ENCODE data around the gene SLC38A4.

Gene SLC38A4

DNA sequence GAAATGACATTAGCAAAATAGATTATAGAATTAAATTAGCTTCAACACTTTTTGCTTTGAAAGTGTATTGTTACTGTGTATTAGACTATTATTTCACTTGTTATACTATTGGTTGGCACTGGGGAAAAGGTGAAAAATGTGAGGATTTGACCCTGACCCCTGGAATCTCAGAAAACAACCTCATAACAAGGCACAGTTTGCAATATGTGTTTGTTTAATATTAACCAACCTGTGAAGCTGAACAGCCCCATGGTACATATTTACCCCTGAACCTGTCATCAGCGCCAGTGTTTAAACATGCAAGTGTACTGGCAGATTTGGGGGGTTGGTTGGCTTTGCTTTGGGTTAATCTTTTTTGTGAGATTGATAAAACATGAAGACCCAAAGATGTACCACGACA lies 11.7 kb downstream of the SLC38A4 start:
- no peak for DNase-seq

DNA sequence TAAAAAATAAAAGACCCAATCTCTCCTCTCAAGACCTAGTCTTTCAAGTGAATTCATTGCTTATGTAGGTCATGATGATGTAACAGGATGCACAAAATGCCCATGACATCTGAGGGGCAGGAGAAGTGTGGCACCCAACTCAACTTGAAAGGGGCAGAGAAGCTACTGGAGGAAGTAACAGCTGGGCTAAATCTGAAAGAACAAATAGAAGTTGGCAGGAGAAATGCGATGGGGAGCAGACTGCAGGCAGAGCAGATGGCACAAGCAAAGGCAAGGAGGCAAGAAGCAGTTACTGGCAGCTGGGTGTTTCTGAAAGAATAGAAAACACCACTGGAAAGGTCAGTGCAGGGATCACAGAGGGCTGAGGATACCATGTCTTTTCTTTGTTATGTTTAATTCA lies 14.6 kb downstream of the SLC38A4 start:
- no peak for DNase-seq

DNA sequence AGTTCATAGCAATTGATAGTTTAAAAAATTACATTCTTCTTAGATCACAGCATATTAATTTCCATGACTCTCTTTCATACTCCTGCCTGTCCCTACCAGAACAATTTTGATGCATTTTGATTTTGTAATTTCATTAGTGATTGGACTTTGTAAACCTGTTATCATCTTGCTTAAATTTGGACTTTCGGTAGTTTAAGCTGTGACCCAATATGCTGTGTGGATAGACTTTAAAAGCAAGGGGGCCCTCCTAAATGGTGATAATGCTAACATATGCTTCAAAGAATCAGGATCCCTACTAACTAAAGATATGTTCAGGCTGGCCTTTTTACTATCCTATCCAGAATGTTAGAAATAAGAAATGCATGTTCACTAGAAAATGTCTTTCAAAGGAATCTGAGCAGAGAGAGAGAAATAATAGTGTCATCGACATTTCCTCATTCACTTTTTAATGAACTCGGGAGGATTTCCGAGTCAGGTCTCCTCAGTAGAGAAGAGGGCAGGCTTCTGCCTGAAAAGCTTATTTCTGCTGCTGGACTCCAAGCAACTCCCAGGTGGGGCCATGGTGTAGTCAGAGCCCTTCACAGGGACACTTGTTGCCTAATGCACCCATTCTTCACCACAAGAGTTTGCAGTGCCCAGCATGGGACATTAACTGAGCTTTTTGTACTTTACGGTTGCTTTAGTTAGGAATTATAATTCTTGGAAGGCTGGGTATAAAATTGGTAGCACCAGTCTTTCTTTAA lies 16.7 kb downstream of the SLC38A4 start:
- no peak for DNase-seq

DNA sequence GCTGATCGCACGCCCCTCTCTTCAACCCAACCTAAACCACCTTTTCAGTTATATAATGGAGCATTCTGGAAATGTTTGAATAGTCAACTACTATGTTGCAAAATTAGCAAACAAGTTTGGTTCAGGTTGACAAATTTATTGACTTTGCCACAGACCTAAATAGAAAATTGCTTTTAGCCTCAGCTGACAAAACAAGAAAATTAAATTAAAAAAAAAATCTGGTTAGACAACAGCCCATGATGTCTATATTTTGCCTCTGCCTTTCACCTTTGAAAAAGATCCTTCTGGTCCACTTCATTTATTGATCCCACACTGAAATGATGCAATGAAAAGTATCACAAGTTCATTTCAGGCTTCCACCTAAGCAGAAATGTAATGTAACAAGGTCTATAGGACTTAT lies 17.5 kb downstream of the SLC38A4 start:
- DNase-seq = no peak

DNA sequence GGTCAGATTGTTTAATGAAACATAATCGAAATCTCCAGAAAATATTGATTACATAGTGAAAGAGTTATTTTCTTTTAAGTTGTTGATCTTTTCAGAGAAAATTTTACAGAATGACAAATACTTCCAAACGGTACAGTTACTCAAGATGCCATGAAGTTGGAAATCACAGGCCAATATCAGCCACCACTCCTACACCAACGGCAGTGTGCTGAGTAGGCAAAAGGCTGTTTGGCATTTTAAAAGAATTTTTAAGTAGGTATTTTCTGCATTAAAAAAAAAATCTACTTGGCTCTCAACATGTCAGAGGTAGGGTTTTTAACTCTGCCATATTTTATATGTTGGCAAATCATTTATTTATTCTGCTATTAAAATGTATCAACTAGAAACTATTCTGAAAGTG lies 21.7 kb downstream of the SLC38A4 start:
- no peak for DNase-seq

DNA sequence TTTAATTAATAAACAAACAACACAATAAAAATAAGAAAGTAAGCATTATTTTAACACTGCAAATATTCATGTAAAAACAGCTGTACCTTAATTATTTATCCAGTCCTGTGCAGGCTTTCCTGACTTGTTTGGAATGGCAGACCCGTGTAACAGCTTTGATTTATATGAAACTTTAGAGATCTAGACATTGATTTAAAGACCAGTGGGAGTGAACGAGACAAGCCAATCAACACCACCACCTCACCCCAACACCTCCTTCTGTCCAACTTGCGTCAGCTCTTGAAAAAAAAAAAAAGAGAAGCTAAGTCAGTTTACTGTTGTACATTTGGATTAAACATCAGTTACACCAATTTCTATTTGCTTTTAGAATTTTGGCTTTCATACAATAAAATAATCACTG lies 22.3 kb downstream of the SLC38A4 start:
- no peak for DNase-seq

DNA sequence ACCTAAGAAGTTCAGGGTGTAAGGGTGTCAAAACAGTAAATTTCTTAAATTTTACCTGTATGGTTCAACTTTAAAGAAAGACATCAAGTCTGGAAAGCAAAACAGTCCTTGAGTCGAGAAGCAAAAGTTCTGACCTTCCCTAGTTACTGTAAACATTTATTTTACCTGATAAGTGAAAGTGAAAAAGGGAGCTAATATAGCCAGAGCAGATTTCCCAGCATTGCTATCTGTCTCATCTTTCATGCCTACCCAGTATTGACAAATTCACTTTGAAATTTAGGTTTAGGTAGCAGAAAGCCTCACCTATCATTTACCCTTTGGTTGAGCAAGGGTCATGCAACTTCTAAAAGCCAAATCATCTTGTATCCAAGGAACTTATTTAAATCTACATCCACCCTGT lies 24.5 kb downstream of the SLC38A4 start:
- DNase-seq = no peak

DNA sequence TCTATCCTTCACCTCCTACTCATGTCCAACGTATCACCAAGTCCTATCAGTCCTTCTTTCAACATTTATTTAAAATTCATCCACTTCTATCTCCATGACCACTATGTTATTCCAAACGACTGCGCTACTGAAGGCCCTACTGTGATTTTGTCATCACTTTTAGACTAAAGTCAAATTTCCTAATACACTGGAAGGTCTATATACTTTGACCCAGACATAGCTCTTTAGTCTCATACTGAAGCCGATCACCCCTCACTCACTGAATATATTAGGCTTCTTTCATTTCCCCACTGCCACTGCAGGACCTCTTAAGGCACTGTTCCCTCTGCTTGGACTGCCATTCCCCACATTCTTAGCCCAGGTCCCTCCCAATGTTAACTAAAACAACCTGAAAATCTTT lies 25.6 kb downstream of the SLC38A4 start:
- DNase-seq = no peak

DNA sequence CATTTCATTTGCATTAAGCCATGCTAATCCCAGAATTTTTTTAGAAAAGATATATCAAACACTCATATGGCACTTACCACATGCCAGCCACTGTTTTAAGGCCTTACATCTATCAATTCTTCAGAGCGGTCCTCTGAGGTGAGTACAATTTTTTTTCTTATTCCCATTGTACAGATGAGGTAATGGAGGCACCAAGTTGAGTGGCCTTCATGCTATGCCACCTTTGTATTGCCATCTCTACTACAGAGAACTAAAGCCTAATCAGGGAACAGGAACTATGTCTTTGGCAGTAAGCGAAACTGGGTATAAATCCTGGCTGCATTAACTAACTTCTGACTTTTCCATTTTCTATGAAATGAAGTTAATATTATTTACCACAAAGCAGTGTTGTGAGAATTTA lies 27.1 kb downstream of the SLC38A4 start:
- no peak for DNase-seq

DNA sequence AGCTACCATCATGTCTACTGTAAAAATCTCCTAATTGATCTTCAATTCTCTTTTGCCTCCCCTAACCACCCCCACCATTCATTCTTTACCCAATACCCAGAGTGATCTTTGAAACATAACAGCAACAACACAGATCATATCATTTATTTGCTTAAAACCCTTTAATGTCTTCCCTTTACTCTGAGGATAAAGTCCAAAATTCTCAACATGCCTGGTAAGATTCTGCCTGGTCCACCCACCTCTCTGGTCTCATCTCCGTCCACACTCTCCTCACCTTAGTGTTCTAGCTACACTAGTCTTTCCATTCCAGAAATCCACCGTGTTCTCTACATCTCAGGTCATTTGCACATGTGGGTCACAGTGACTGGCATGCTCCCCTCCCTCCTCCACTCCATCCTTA lies 27.7 kb downstream of the SLC38A4 start:
- DNase-seq = no peak

DNA sequence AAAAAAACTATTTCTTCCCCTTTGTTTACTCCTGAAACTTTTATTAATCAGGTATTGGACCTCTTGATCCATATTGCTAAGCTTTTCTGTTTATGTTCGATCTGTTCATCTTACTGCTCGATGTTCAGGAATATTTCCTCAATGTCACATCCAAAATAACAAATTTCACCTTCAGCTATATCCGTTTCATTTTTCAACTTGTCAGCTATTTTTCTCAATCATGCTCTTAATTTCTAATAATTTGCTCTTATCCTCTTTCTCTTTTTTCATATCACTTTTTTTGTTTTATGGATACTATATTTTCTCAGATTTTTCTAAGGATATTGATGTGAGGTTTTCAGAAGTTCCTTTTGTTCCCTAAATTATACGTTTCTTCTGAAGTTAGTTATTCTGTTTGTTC lies 29.8 kb downstream of the SLC38A4 start:
- no peak for DNase-seq

DNA sequence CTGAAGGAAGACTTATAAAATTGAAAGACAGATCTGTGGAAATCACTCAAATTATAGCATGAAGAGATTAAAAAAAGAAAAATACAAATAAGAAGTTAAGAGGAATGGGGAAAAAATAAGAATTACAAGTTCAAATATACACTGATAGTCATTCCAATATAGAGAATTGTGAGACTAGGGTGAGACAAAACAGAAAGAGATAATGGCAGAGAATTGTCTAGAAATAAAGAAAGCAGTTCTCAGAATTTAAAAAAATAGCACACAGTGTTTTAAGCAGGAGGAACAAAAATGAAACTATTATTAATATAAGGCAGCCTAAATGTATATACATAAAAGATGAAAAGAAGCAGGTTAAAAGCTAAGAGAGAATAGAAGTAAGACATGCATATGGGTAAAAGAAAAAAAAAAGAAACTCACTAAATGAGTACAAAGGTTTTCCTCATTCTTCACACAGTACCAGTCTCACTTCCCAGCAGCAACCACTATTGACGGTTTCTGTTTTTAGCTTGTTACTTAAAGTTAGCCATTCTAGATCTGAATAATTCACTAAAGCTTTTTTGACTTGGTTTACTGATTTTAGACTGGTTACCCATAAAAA lies 31.1 kb downstream of the SLC38A4 start:
- DNase-seq = peak; percentile 57

DNA sequence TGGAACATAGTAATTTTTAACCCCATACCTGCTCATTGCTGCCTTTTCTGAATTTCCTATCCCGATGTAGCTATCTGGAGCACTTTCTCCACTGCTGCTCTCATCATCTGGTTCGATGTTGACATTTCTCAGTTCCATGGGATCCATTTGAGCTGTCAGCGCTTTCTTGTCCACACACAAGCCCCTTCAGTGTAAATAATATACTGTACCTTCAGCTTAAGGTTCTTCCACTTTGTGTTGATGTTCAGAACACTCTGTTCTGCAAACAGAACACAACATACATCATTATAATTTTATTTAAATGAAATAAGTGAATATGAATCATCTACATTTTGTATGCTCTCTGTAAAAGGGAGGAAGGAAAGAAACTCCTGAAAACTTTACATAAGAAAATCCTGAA lies 32.9 kb downstream of the SLC38A4 start:
- DNase-seq = no peak

DNA sequence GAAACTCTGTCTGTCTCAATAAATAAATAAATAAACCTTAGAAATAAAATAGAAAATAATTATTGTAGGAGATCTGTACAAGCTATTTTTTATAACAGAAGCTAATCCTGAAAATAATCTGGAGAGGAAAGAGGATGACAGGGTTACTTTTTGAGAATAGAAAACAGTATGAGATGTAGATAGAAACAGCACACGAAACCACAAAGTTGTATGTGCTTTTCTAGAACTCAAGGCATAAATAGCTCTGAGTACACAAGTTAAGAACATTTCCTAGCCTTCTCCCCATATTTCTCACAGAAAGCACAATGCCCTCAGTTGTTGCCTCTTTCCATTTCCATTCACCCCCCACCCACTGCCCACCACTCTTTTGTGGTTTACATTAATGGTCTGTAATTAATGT lies 35.7 kb downstream of the SLC38A4 start:
- no peak for DNase-seq

DNA sequence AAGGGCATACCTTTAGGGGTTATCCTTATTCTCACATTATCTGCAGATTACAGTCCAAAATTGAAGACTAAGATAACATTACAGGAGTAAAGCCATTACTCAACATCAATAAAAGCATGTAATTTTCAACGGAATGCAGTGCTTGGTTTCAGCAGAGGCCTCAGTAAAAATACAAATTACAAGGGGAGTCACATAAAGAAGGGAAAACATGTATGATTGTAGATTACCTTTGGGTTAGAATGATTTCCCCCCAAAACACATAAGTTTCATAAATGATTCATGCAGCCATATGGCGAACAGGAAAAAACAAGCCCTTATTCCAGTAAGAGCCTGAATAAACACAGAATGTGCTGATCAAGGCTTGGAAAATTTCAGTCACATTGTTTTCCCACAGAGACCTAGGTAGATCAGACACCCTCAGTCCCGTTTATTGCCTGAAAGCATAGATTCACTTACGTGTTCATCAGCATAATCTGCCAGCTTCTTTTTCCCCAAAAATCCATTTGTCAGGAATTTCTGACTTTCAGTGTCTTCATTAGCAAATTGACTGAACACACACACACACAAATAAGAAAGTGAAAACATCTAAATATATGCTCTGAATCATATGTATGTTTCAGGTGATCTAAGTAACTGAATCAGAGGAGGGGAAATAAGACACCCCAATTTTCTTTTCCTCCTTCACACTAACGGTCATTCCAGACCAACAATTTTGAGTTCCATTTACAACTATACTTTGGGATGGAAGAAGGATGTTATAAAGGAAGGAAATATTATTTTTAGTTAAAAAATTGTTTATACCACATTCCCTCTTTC lies 37.5 kb downstream of the SLC38A4 start:
- DNase-seq = no peak

DNA sequence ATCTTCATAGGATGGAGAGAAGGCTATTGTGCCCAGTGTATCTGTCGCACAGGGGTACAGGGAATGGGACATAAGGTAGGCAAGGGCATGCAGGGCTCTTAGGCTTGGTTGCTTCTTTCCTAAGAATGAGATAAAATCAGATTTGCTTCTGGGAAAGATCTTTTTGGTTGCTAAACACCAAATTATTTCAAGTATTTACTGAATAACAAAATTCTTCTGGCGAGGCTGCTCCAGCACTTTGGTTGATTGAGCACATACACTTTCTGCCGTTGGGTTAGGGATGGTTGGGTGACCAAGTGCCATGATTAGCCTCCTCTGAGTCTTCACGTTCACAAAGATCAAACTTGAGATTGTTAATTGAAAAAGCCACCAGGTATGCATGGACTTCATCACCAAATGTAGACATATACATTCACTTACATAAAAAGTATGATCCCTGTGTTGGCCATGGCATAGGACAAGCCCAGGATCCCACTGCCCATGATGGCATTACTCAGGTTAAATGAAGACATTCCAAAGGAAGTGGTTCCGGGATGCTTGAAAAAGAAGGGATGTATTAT lies 38.2 kb downstream of the SLC38A4 start:
- DNase-seq = no peak

DNA sequence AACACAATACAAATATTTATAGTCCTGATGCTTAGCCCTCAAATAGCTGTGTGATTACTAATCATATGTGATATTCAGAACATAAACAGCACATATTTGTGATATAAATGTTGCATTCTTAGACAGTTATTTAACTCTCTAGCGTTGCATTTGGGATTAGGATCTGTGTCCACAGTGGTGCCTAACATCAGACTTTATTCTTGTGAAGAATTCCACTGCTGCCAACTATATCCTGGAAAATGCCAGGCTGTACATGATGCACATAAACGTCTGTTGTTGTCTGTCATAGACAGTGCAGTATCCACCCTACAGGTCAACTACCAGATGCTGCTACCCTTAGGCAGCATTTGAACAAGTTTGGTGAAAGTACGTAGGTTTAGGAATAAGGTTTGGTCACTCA lies 39.0 kb downstream of the SLC38A4 start:
- no peak for DNase-seq

DNA sequence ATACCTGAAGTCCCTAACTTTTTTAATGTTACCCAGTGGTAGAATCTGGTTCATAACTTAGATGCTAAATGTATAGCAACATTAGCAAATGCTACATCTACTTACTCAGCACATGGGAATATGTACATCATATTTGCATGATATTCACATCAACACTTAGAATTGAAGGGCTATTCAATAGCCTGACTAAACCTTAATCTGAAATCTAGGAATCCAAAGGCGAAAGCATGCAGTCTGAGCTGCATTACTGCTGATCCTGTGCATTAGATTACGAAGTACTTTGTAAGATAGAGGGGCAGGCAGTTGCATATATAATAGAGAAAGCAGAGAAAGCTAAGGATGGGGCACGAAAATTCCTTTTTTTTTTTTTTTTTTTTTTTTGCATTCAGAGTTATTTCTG lies 40.4 kb downstream of the SLC38A4 start:
- DNase-seq = no peak

DNA sequence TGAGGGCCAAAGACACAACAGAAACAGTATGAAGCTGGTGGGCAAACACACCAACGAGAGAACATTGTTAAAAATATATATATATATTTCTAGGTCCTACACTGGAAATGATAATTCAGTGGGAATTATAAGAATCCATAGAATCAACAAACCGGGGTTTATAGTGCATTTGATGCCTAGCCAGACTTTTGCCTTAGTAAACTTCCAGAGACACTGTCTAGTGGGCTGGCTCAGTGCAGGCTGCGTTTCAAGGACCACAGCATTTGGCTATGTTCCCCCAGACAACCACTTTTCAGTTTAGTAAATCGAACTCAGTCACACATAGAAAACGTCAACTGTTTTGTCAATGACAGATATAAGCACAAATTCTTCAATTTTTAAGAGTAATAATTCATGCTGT lies 41.9 kb downstream of the SLC38A4 start:
- no peak for DNase-seq

DNA sequence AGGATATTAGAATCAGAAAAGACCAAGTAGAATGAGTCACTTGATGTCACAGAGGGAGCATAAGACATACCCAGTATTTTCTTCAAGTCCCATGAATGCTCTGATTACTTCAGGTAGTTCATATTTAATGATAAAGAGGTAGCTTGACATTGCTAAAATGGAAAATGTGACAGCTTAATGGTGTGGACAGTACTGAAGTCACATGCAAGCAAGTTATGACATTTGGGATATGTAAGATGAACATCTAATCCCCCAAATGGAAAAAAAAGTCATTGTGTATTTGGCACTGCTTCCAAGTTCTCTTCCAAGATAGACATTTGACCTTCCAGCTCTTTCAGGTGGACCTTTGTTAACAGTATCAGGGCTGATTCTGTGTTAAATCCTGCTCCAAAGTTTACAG lies 45.9 kb downstream of the SLC38A4 start:
- no peak for DNase-seq

DNA sequence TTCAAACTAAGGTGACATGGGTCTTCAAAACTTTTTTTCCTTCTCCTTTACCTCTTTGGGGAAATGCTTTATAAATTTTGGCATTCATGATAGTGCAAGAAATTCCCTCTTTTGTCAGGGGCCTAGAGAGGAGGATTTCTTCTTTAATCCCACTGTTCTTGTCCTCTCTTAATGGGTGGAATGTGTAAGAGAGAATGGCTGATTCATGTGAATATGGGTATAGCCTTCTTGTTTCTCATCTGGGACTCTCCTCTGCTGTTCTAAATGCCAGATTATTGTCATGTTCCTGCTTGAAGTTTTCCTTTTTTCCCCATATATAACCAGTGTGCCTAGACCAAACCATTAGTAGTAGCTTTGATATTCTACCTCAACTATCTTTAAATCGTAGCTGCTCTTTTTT lies 46.7 kb downstream of the SLC38A4 start:
- DNase-seq = no peak

DNA sequence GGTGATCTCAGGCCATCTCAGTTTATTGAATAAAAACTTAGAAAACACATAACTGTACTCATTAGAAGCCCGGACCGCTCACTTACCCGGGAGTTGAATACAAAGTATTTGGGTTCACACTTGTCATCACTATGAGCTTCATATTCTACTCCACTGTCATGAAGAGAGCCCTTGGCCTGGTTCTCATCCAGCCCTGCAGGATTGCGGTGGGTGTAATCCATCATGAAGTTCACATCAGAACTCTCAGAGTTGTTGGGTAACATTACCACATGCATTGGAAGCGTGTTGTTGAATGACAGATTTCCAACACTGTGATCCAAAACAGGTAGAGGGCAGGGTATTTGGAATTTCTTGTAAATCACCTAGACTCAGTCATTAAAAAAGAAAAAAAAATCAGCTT lies 47.4 kb downstream of the SLC38A4 start:
- no peak for DNase-seq

DNA sequence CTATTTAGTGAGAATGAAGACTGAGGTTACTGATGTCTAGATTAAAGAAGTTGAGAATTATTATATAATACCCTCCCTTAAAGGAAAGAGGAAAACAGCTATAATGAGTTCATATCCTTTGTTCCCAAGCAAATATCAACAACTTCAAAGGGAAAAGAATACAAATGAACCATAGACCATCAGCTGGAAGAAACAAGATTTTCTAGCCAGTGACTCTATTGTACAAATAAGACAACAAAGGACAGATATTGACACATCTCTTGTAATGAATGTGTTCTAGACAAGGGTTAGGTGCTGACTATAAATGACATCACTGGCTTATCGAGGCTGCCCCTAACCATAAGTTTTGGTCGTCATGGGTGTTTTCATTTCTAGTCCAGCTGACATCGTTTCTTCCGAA lies 48.2 kb downstream of the SLC38A4 start:
- no peak for DNase-seq

DNA sequence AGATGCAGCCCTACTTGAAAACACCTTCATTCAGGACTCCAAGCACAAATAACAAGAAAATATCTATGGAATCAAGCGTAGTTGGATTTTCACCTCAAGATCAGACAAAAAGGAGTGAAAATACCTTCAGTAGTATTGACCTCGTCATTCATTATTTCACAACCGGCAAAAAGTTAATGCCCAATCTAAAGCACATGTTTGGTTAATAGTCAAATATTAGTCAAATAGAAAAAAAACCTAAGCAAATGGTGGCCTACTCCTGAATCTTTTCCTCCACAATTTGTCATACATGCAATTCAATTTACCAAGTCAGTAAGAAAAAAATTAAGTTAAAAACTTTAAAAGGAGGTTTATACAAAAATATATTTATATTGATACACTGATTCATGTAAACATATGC lies 50.0 kb downstream of the SLC38A4 start:
- DNase-seq = no peak
